Neuronal stem cell (in vitro differentiated cells): Measurements from ENCODE around the gene TULP3.
A peak's percentile ranks its signal among the peaks of the same experiment; 100 is the strongest.

ENCODE experiments used
- DNase-seq: peaks from one replicate; pipeline ENCODE4 v3.0.0-alpha.2; 2013; ENCODE audit warnings: low spot score
- H2AFZ ChIP-seq: one replicate; pipeline ENCODE4 v1.6.1; 2013; ENCODE audit warnings: mild to moderate bottlenecking, low read length, inconsistent platforms
- H2AK5ac ChIP-seq: 2 replicates; pipeline ENCODE4 v1.6.1; 2013; ENCODE audit warnings: low read depth, mild to moderate bottlenecking, inconsistent platforms, low read length, moderate library complexity, mixed read lengths
- H2BK120ac ChIP-seq: 2 replicates; pipeline ENCODE4 v1.6.1; 2013; ENCODE audit warnings: low read depth, mild to moderate bottlenecking, inconsistent platforms, low read length, moderate library complexity, mixed read lengths
- H2BK12ac ChIP-seq: one replicate; pipeline ENCODE4 v1.6.1; 2013; ENCODE audit warnings: low read length, inconsistent platforms
- H2BK15ac ChIP-seq: 2 replicates; pipeline ENCODE4 v1.6.1; 2013; ENCODE audit warnings: mild to moderate bottlenecking, low read length, inconsistent platforms, mixed read lengths
- H2BK5ac ChIP-seq: one replicate; pipeline ENCODE4 v1.6.1; 2013; ENCODE audit warnings: inconsistent platforms, mild to moderate bottlenecking, low read length, moderate library complexity
- H3K14ac ChIP-seq: one replicate; pipeline ENCODE4 v1.6.1; 2013; ENCODE audit warnings: low read length, inconsistent platforms
- H3K18ac ChIP-seq: 2 replicates; pipeline ENCODE4 v1.6.1; 2013; ENCODE audit warnings: low read length, inconsistent platforms
- H3K23ac ChIP-seq: 2 replicates; pipeline ENCODE4 v1.6.1; 2013; ENCODE audit warnings: low read depth, mild to moderate bottlenecking, mixed read lengths, low read length, inconsistent platforms; ENCODE audit not compliant: poor library complexity
- H3K27ac ChIP-seq: replicated peaks from 3 replicates; pipeline ENCODE4 v1.5.1; 2013; ENCODE audit warnings: low read length, inconsistent platforms
- H3K27me3 ChIP-seq, 3 experiments: 2 replicates each; pipeline ENCODE4 v1.6.1; 2013; ENCODE audit warnings: low read length in 3 of 3, mild to moderate bottlenecking in 2 of 3, inconsistent platforms in 1 of 3, low read depth in 1 of 3, mixed read lengths in 1 of 3, moderate library complexity in 1 of 3; ENCODE audit not compliant: control insufficient read depth in 3 of 3, insufficient read depth in 3 of 3
- H3K36me3 ChIP-seq, 2 donors: replicated peaks in 1 of 2; 2 replicates each; pipeline ENCODE4 v1.6.1; 2013; ENCODE audit warnings: low read length in 2 of 2; ENCODE audit not compliant: control insufficient read depth in 2 of 2, insufficient read depth in 2 of 2
- H3K4ac ChIP-seq: 2 replicates; pipeline ENCODE4 v1.6.1; 2013; ENCODE audit warnings: inconsistent platforms, mild to moderate bottlenecking, low read length, moderate library complexity
- H3K4me1 ChIP-seq, 2 donors: 1 replicate in 1 of 2; 2 replicates in 1 of 2; pipeline ENCODE4 v1.6.1; 2013; ENCODE audit warnings: low read length in 2 of 2, low read depth in 1 of 2; ENCODE audit not compliant: control insufficient read depth in 2 of 2, insufficient read depth in 1 of 2
- H3K4me2 ChIP-seq: one replicate; pipeline ENCODE4 v1.6.1; 2013; ENCODE audit warnings: mild to moderate bottlenecking, low read length, inconsistent platforms; ENCODE audit not compliant: insufficient read depth, poor library complexity, severe bottlenecking
- H3K4me3 ChIP-seq, 2 donors: 2 replicates each; pipeline ENCODE4 v1.5.1; 2013; ENCODE audit warnings: low read length in 2 of 2, mild to moderate bottlenecking in 2 of 2, inconsistent platforms in 1 of 2, moderate library complexity in 1 of 2
- H3K79me1 ChIP-seq: one replicate; pipeline ENCODE4 v1.6.1; 2013; ENCODE audit warnings: low read depth, mild to moderate bottlenecking, inconsistent platforms, low read length, moderate library complexity
- H3K9ac ChIP-seq: one replicate; pipeline ENCODE4 v1.6.1; 2013; ENCODE audit warnings: mild to moderate bottlenecking, low read depth, low read length, inconsistent platforms; ENCODE audit not compliant: poor library complexity
- H3K9me3 ChIP-seq, 2 donors: replicated peaks in 1 of 2; 2 replicates each; pipeline versions ENCODE3 to v1.6.1; 2013; ENCODE audit warnings: low read length in 2 of 2, mild to moderate bottlenecking in 2 of 2, inconsistent platforms in 1 of 2, low read depth in 1 of 2, mixed read lengths in 1 of 2, moderate library complexity in 1 of 2; ENCODE audit not compliant: control insufficient read depth in 2 of 2, insufficient read depth in 1 of 2
- H4K8ac ChIP-seq: one replicate; pipeline ENCODE4 v1.6.1; 2013; ENCODE audit warnings: low read depth, mild to moderate bottlenecking, inconsistent platforms, low read length, moderate library complexity
- H4K91ac ChIP-seq: one replicate; pipeline ENCODE4 v1.6.1; 2013; ENCODE audit warnings: low read length, low read depth, mild to moderate bottlenecking, inconsistent platforms; ENCODE audit not compliant: poor library complexity
- WGBS, 2 donors: extraction: QIAGEN DNeasy Blood & Tissue Kit; methylation state at CpG; one replicate each; pipeline ENCODE4 v1.1.7; 2013; ENCODE audit warnings: missing lambda C conversion rate in 2 of 2, mixed read lengths in 1 of 2; ENCODE audit not compliant: insufficient read length in 2 of 2, insufficient replicate concordance in 1 of 2; ENCODE audit errors: extremely low coverage in 2 of 2; 5-methylcytosine and 5-hydroxymethylcytosine counted together

The TULP3 gene

DNA sequence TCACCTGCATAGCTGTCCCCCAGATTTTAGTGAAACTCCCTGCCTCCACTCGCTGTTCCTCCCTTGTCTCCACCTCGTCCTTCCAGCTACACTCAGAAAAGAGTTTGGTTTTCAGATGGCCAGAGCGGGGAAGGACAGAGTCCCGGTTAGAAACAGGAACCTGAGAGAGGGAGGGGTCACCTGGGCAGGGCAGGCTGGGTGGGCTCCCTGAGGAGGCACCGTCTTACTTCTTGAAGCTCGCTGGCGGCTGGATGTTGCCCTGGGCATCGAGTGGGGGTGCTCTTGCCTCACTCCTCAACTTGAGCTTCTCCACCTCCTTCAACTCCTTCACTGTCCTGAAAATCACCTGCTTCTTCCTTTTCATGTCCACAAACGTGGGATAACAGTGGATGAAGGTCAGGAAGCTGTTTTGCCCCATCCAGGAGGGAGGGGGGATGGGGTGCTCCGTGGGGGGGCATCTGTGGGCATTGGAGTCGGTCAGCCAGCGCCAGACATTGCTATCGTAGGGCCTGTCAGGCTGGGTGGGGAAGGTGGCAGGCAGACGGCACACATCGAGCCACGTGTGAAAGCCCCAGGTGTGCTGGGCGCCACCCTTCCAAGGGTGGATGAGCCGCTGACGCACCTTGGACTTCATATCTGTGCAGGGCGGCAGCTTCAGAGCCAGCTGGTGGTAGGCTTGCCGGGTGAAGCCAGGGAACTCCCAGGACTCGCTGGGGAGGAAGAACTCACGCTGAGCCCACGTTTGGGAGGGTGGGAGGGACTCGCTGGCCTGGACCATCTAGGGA is 35.8 kb upstream of the TULP3 start:
- Histone ChIP-seq H3K36me3 (peaks cover 14 to 28% of the 10 kb centered on the region in 2 donors), H3K27ac (no peak overlapping the region), H3K79me1 (no peaks in the 10 kb centered on the region), H2AFZ (no peak overlapping the region), H3K18ac (peak overlapping the region; percentile 84), H3K14ac (no peak overlapping the region), H4K91ac (no peak overlapping the region), H3K27me3 (no peaks in the 10 kb centered on the region), H3K4me3 (no peak overlapping the region), H2BK5ac (no peak overlapping the region), H2BK120ac (no peak overlapping the region), H2AK5ac (peak overlapping the region; percentile 3), H3K4me1 (peaks cover 8 to 12% of the 10 kb centered on the region in 2 donors), H3K4ac (no peak overlapping the region), H4K8ac (no peak overlapping the region), H3K9me3 (no peaks in the 10 kb centered on the region), H2BK12ac (no peak overlapping the region), H3K9ac (no peak overlapping the region), H3K23ac (no peak overlapping the region), H2BK15ac (peak overlapping the region; percentile 35), H3K4me2 (no peak overlapping the region)
- WGBS, 2 donors, result no CpG with 5 or more reads among the region's 25 CpGs
- DNase-seq, result no peak

GRCh38 chr12:2855546-2855945 is 35.1 kb upstream of the TULP3 start:
- Histone ChIP-seq H3K18ac (no peak overlapping the region), H2AK5ac (no peak overlapping the region), H2BK120ac (no peak overlapping the region), H2BK15ac (no peak overlapping the region), H2BK5ac (no peak overlapping the region), H2AFZ (no peak overlapping the region), H3K27ac (no peak overlapping the region), H3K4ac (no peak overlapping the region), H3K9me3 (no peaks in the 10 kb centered on the region), H3K36me3 (peaks cover 14 to 35% of the 10 kb centered on the region in 2 donors), H3K14ac (no peak overlapping the region), H3K23ac (no peak overlapping the region), H3K4me3 (no peak overlapping the region), H3K4me2 (no peak overlapping the region), H2BK12ac (no peak overlapping the region), H3K79me1 (no peaks in the 10 kb centered on the region), H3K4me1 (peaks cover 7 to 12% of the 10 kb centered on the region in 2 donors), H3K27me3 (no peaks in the 10 kb centered on the region), H4K8ac (no peak overlapping the region), H4K91ac (no peak overlapping the region), H3K9ac (no peak overlapping the region)
- WGBS, 2 donors, result no CpG with 5 or more reads among the region's 7 CpGs
- no peak for DNase-seq

- Histone ChIP-seq H3K79me1 (no peaks in the 10 kb centered on the region), H3K18ac (no peak overlapping the region), H3K4me2 (no peak overlapping the region), H2BK5ac (no peak overlapping the region), H2BK15ac (no peak overlapping the region), H3K4me3 (no peak overlapping the region), H3K27me3 (no peaks in the 10 kb centered on the region), H2AK5ac (no peak overlapping the region), H3K4ac (no peak overlapping the region), H3K14ac (no peak overlapping the region), H3K9ac (no peak overlapping the region), H2BK120ac (no peak overlapping the region), H3K9me3 (no peaks in the 10 kb centered on the region), H4K91ac (no peak overlapping the region), H4K8ac (no peak overlapping the region), H2AFZ (no peak overlapping the region), H3K27ac (no peak overlapping the region), H3K36me3 (peaks cover 14 to 38% of the 10 kb centered on the region in 2 donors), H3K4me1 (peaks cover 7 to 12% of the 10 kb centered on the region in 2 donors), H2BK12ac (no peak overlapping the region), H3K23ac (no peak overlapping the region)
- DNase-seq, result no peak
- WGBS, 2 donors, result no CpG with 5 or more reads among the region's 3 CpGs
Observed at GRCh38 chr12:2856051-2856450, 34.6 kb upstream of the TULP3 start.

GRCh38 chr12:2857021-2857431 is 33.7 kb upstream of the TULP3 start, which contains the start of gene TEX52:
Gene TEX52 (minus strand): TSS chr12:2857039. CDS start chr12:2857026, 13 bp downstream.
- H3K23ac ChIP-seq, result no peak within 1 kb of the TSS
- H2BK120ac ChIP-seq, result no peak within 1 kb of the TSS
- H3K27ac ChIP-seq, result peak within 1 kb of the TSS; percentile 37
- H3K18ac ChIP-seq, result peak within 1 kb of the TSS; percentile 70
- no peak within 1 kb of the TSS for H2AFZ ChIP-seq
- no peak within 1 kb of the TSS for H3K4me2 ChIP-seq
- H3K79me1 ChIP-seq, result no peaks in the 10 kb centered on the region
- H2BK15ac ChIP-seq, result no peak within 1 kb of the TSS
- H3K4ac ChIP-seq, result no peak within 1 kb of the TSS
- H3K14ac ChIP-seq, result no peak within 1 kb of the TSS
- H4K91ac ChIP-seq, result no peak within 1 kb of the TSS
- DNase-seq, result no peak
- no peaks in the 10 kb centered on the region for H3K9me3 ChIP-seq
- H3K9ac ChIP-seq, result no peak within 1 kb of the TSS
- H2BK5ac ChIP-seq, result no peak within 1 kb of the TSS
- H3K4me3 ChIP-seq, result no peak within 1 kb of the TSS
- WGBS, 2 donors, result no CpG with 5 or more reads among the region's 3 CpGs
- H2AK5ac ChIP-seq, result no peak within 1 kb of the TSS
- peaks cover 16 to 47% of the 10 kb centered on the region in 2 donors for H3K36me3 ChIP-seq
- no peak within 1 kb of the TSS for H4K8ac ChIP-seq
- H3K27me3 ChIP-seq, result no peaks in the 10 kb centered on the region
- no peak within 1 kb of the TSS for H2BK12ac ChIP-seq
- peaks cover 7 to 12% of the 10 kb centered on the region in 2 donors for H3K4me1 ChIP-seq
